ENCODE measurements around the gene CT47C1. TPM values are rescaled to one million over a fixed set of nuclear protein-coding genes. Genes with fewer than 3 reads are reported as not detected.

CT47C1 gene
- total and polyA plus RNA-seq, 2 of the 13 experiments (the other 11 are each of a cell fraction or from before 2014, with no cell fraction given) = not detected

DNA sequence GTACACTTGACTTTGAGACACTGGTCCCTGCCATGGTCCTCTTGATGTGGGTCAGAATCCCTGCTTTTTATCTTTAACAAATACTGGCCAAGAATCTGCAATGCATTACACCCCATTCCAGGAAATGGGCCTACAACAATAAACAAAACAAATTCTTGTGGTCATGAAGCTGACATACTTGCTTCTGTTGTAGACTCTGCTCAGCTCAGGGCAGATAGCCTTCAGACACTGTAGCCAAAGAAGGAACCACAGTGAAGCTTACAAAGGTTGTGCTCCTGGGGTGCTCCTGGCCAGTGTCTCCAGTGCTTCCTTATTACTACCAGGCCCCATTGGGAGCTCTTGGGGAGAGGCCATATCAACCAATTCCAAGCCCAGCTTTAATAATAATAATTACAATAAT is 33.0 kb downstream of the CT47C1 start:
- H3K79me2 ChIP-seq (ENCODE audit: insufficient read depth, low read length) = no peaks in the 10 kb centered on the region
- H2AFZ ChIP-seq (ENCODE audit: low read length) = no peak overlapping the region
- ATAC-seq (no peak), FAIRE-seq (no peak), DNase-seq (ENCODE audit: low spot score) (no peak)
- H3K4me2 ChIP-seq (ENCODE audit: low read depth, low read length) = no peak overlapping the region
- in situ Hi-C loops (cut with HindIII; ENCODE audit: extremely low pct_ligation_motif_present, low pct_unique_long_range_greater_than_20kb) = no loop called here
- H3K27me3 ChIP-seq (ENCODE audit: control insufficient read depth in 1 of 2, insufficient read depth in 2 of 2, low read length in 2 of 2) = no peaks in the 10 kb centered on the region
- BruUV-seq (replicated peaks) = no TSS peak
- no peak overlapping the region for H3K4me3 ChIP-seq (replicated peaks in 1 of 3; ENCODE audit: insufficient read depth in 1 of 3, low read depth in 2 of 3, low read length in 3 of 3)
- CTCF ChIA-PET (ENCODE audit: low intra/inter-chr PET ratio, low total read pairs) = no interaction called here
- no peaks in the 10 kb centered on the region for H3K9me3 ChIP-seq (ENCODE audit: low read length)
- H3K36me3 ChIP-seq (replicated peaks in 1 of 2; ENCODE audit: control insufficient read depth in 1 of 2, insufficient read depth in 2 of 2, low read length in 2 of 2) = no peaks in the 10 kb centered on the region
- H4K20me1 ChIP-seq (ENCODE audit: insufficient read depth, low read length) = no peaks in the 10 kb centered on the region
- TF ChIP-seq, protein P1, sequence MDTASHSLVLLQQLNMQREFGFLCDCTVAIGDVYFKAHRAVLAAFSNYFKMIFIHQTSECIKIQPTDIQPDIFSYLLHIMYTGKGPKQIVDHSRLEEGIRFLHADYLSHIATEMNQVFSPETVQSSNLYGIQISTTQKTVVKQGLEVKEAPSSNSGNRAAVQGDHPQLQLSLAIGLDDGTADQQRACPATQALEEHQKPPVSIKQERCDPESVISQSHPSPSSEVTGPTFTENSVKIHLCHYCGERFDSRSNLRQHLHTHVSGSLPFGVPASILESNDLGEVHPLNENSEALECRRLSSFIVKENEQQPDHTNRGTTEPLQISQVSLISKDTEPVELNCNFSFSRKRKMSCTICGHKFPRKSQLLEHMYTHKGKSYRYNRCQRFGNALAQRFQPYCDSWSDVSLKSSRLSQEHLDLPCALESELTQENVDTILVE (CRISPR knock-in tag; IDR thresholded peaks at IDR 0.05) = no peak
- no peak for TF ChIP-seq ATF1 (CRISPR knock-in tag; IDR thresholded peaks at IDR 0.05)
- TF ChIP-seq, protein P2, sequence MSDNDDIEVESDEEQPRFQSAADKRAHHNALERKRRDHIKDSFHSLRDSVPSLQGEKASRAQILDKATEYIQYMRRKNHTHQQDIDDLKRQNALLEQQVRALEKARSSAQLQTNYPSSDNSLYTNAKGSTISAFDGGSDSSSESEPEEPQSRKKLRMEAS (IDR thresholded peaks at IDR 0.05) = no peak
- POLR2A ChIA-PET = no interaction called here
- H3K9ac ChIP-seq (ENCODE audit: insufficient read depth, low read depth, low read length) = no peak overlapping the region
- H3K4me1 ChIP-seq (ENCODE audit: insufficient read depth, low read length) = no peaks in the 10 kb centered on the region
- intact Hi-C loops (cut with micrococcal nuclease; ENCODE audit: unreplicated experiment) = no loop called here
- H3K27ac ChIP-seq (ENCODE audit: extremely low read length, insufficient read depth, low read length) = no peak overlapping the region

DNA sequence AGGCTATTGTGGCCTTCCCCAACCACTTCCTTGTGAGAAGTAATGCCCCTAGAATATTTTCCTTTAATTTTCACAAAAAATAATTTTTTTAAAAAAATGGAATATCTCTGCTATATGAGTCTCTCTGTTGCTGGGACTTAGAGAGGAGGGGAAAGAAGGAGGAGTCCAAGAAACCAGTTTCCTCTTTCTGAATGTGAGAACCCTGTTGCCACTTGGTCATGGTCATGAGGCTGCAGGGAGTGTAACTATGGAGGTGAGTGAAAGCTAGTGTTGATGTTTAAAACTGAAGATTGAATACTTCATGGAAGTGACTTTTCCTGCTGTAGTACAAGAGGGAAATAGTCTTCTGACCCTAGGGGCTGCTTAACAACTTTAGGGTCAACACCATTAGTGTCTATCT is 34.4 kb downstream of the CT47C1 start:
- no peaks in the 10 kb centered on the region for H3K27me3 ChIP-seq (ENCODE audit: control insufficient read depth in 1 of 2, insufficient read depth in 2 of 2, low read length in 2 of 2)
- intact Hi-C loops (cut with micrococcal nuclease; ENCODE audit: unreplicated experiment) = no loop called here
- ATAC-seq = no peak
- TF ChIP-seq, protein P3, sequence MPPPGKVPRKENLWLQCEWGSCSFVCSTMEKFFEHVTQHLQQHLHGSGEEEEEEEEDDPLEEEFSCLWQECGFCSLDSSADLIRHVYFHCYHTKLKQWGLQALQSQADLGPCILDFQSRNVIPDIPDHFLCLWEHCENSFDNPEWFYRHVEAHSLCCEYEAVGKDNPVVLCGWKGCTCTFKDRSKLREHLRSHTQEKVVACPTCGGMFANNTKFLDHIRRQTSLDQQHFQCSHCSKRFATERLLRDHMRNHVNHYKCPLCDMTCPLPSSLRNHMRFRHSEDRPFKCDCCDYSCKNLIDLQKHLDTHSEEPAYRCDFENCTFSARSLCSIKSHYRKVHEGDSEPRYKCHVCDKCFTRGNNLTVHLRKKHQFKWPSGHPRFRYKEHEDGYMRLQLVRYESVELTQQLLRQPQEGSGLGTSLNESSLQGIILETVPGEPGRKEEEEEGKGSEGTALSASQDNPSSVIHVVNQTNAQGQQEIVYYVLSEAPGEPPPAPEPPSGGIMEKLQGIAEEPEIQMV (CRISPR knock-in tag; IDR thresholded peaks at IDR 0.05; ENCODE audit: low read depth) = no peak
- no peak for TF ChIP-seq XBP1 (CRISPR knock-in tag; IDR thresholded peaks at IDR 0.05)
- TF ChIP-seq, protein P4, sequence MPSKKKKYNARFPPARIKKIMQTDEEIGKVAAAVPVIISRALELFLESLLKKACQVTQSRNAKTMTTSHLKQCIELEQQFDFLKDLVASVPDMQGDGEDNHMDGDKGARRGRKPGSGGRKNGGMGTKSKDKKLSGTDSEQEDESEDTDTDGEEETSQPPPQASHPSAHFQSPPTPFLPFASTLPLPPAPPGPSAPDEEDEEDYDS (CRISPR knock-in tag; IDR thresholded peaks at IDR 0.05) = no peak
- TF ChIP-seq ZNF333 (CRISPR knock-in tag; IDR thresholded peaks at IDR 0.05; ENCODE audit: borderline replicate concordance) = no peak
- TF ChIP-seq ZNF713 (CRISPR knock-in tag; IDR thresholded peaks at IDR 0.05) = no peak
- TF ChIP-seq SIX1 (CRISPR knock-in tag; IDR thresholded peaks at IDR 0.05; ENCODE audit: borderline replicate concordance) = no peak
- H3K36me3 ChIP-seq (replicated peaks in 1 of 2; ENCODE audit: control insufficient read depth in 1 of 2, insufficient read depth in 2 of 2, low read length in 2 of 2) = no peaks in the 10 kb centered on the region
- ChIA-PET POLR2A (no interaction called here), CTCF (ENCODE audit: low intra/inter-chr PET ratio, low total read pairs) (no interaction called here)
- H2AFZ ChIP-seq (ENCODE audit: low read length) = no peak overlapping the region
- no peak overlapping the region for H3K4me2 ChIP-seq (ENCODE audit: low read depth, low read length)
- H3K4me1 ChIP-seq (ENCODE audit: insufficient read depth, low read length) = no peaks in the 10 kb centered on the region
- H3K4me3 ChIP-seq (replicated peaks in 1 of 3; ENCODE audit: insufficient read depth in 1 of 3, low read depth in 2 of 3, low read length in 3 of 3) = no peak overlapping the region
- no peaks in the 10 kb centered on the region for H3K79me2 ChIP-seq (ENCODE audit: insufficient read depth, low read length)
- BruUV-seq (replicated peaks) = no TSS peak
- no peak for DNase-seq (ENCODE audit: low spot score)
- no peaks in the 10 kb centered on the region for H4K20me1 ChIP-seq (ENCODE audit: insufficient read depth, low read length)
- no peak for FAIRE-seq
- H3K9ac ChIP-seq (ENCODE audit: insufficient read depth, low read depth, low read length) = no peak overlapping the region
- H3K9me3 ChIP-seq (ENCODE audit: low read length) = no peaks in the 10 kb centered on the region
- no peak overlapping the region for H3K27ac ChIP-seq (ENCODE audit: extremely low read length, insufficient read depth, low read length)
- in situ Hi-C loops (cut with HindIII; ENCODE audit: extremely low pct_ligation_motif_present, low pct_unique_long_range_greater_than_20kb) = no loop called here

All from HepG2 (cell line).